GM12878 (cell line): Measurements from ENCODE around the gene GPR26. TPM values are rescaled to one million over a fixed set of nuclear protein-coding genes. Genes with fewer than 3 reads are reported as not detected.

ENCODE experiments used
- ATAC-seq: fragments of 200-7000 bp; cut with Tn5 transposase; 3 replicates; pipeline ENCODE4 v1.9.1; 2020; ENCODE audit warnings: mild to moderate bottlenecking, moderate library complexity
- BruUV-seq: library from RNA; stranded (reverse); fragments of 400-500 nt; replicated peaks from 2 replicates; lab custom pipeline; 2021; lab: Mats Ljungman, UMichigan
- CTCF ChIA-PET: fragments of 300-600 bp; sonication (Branson Sonifier 250); formaldehyde crosslinking; extraction: SDS; loops from one replicate; lab custom pipeline; 2021; ENCODE audit warnings: inconsistent platforms; lab: Yijun Ruan, JAX
- POLR2A ChIA-PET: fragments of 350-600 bp; formaldehyde crosslinking; extraction: SDS; loops from one replicate; lab custom pipeline; 2021; ENCODE audit warnings: inconsistent platforms; lab: Charles Lee
- RAD21 ChIA-PET: fragments of 300-600 bp; sonication (Branson Sonifier 250); formaldehyde crosslinking; loops from one replicate; lab custom pipeline; 2023; ENCODE audit warnings: antibody characterized with exemption; ENCODE audit not compliant: unreplicated experiment; lab: Charles Lee
- SMC1A ChIA-PET: fragments of 300-600 bp; sonication (Branson Sonifier 250); formaldehyde crosslinking; loops from one replicate; lab custom pipeline; 2023; ENCODE audit not compliant: unreplicated experiment, uncharacterized antibody; lab: Charles Lee
- DNase-seq: peaks from one replicate; pipeline ENCODE4 v3.0.0-alpha.2; 2011; ENCODE audit warnings: low read depth, low spot score
- FAIRE-seq: peaks from 3 replicates; lab custom pipeline; 2011; peaks lifted over from hg19 to GRCh38; lab: Jason Lieb, UNC
- H2AFZ ChIP-seq: 2 replicates; pipeline ENCODE4 v1.6.0; 2011; ENCODE audit warnings: low read depth, low read length, control low read depth; ENCODE audit not compliant: control insufficient read depth
- H3K27ac ChIP-seq: 2 replicates; pipeline ENCODE4 v1.5.1; 2011; ENCODE audit warnings: control low read depth; ENCODE audit not compliant: control insufficient read depth, insufficient read depth
- H3K27me3 ChIP-seq, 2 experiments: replicated peaks in 1 of 2; 2 replicates each; pipeline versions ENCODE4 v1.6.0 to v1.6.1; 2011; ENCODE audit warnings: low read length in 1 of 2; ENCODE audit not compliant: control insufficient read depth in 2 of 2, insufficient read depth in 2 of 2
- H3K36me3 ChIP-seq, 2 experiments: 2 replicates each; pipeline ENCODE4 v1.5.1; 2011; ENCODE audit warnings: low read length in 1 of 2; ENCODE audit not compliant: control insufficient read depth in 2 of 2, insufficient read depth in 2 of 2
- H3K4me1 ChIP-seq: 2 replicates; pipeline ENCODE4 v1.6.1; 2011; ENCODE audit warnings: mild to moderate bottlenecking, low read length, moderate library complexity, mixed read lengths; ENCODE audit not compliant: control insufficient read depth, insufficient read depth
- H3K4me2 ChIP-seq: 2 replicates; pipeline ENCODE4 v1.6.0; 2011; ENCODE audit warnings: control low read depth; ENCODE audit not compliant: control insufficient read depth, insufficient read depth
- H3K4me3 ChIP-seq: fragments of 200-600 bp; sonication (generic); 2 replicates; pipeline ENCODE4 v1.5.1; 2016
- H3K79me2 ChIP-seq: 2 replicates; pipeline ENCODE4 v1.6.0; 2011; ENCODE audit warnings: low read length; ENCODE audit not compliant: control insufficient read depth, insufficient read depth
- H3K9ac ChIP-seq: 2 replicates; pipeline ENCODE4 v1.8.0; 2011; ENCODE audit warnings: low read length, control low read depth, mixed read lengths; ENCODE audit not compliant: control insufficient read depth, insufficient read depth
- H3K9me3 ChIP-seq: replicated peaks from 3 replicates; pipeline ENCODE4 v1.5.1; 2011; ENCODE audit warnings: mild to moderate bottlenecking, low read length; ENCODE audit not compliant: control insufficient read depth, insufficient read depth
- H4K20me1 ChIP-seq: 2 replicates; pipeline ENCODE4 v1.6.0; 2011; ENCODE audit not compliant: control insufficient read depth, insufficient read depth
- ASH2L ChIP-seq: fragments of 300-600, 200-600 bp; sonication (generic); IDR thresholded peaks from 2 replicates; pipeline ENCODE4 v1.6.1; 2017; ENCODE audit warnings: low read depth, mild to moderate bottlenecking, borderline replicate concordance
- ATF7 ChIP-seq: fragments of 450-650 bp; IDR thresholded peaks from 2 replicates; pipeline ENCODE4 v1.6.1; 2016; ENCODE audit warnings: low read depth, mild to moderate bottlenecking
- CBX3 ChIP-seq: fragments of 200-600 bp; sonication (generic); IDR thresholded peaks from 2 replicates; pipeline ENCODE4 v1.6.1; 2016; ENCODE audit warnings: low read depth, borderline replicate concordance
- CUX1 ChIP-seq: IDR thresholded peaks from 2 replicates; pipeline ENCODE4 v1.6.1; 2012; ENCODE audit warnings: improper control_type of control experiment, low read depth, low read length; ENCODE audit not compliant: insufficient replicate concordance
- EED ChIP-seq: sonication (generic); IDR thresholded peaks from 2 replicates; pipeline ENCODE4 v1.6.1; 2016; ENCODE audit warnings: antibody characterized with exemption, low read depth
- EP300 ChIP-seq, 2 experiments: fragments of 150-350 bp in 1 of 2; IDR thresholded peaks; 2 replicates each; pipeline ENCODE4 v1.6.1; 2011 to 2012; ENCODE audit warnings: low read depth in 2 of 2, low read length in 2 of 2, borderline replicate concordance in 1 of 2, improper control_type of control experiment in 1 of 2, inconsistent platforms in 1 of 2; ENCODE audit not compliant: control insufficient read depth in 1 of 2
- HCFC1 ChIP-seq: fragments of 150-350 bp; IDR thresholded peaks from 2 replicates; pipeline ENCODE4 v1.6.1; 2014; ENCODE audit warnings: low read length
- MEF2A ChIP-seq: IDR thresholded peaks from 2 replicates; pipeline ENCODE4 v1.6.1; 2011; ENCODE audit warnings: low read depth, mild to moderate bottlenecking, low read length, moderate library complexity; ENCODE audit not compliant: insufficient read depth
- RB1 ChIP-seq: fragments of 450-650 bp; formaldehyde crosslinking; IDR thresholded peaks from 2 replicates; pipeline ENCODE4 v1.6.1; 2017; ENCODE audit warnings: mild to moderate bottlenecking, borderline replicate concordance
- SKIL ChIP-seq: fragments of 450-650 bp; IDR thresholded peaks from 2 replicates; pipeline ENCODE4 v1.6.1; 2017; ENCODE audit warnings: mild to moderate bottlenecking, low read depth, inconsistent platforms; ENCODE audit not compliant: poor library complexity, severe bottlenecking
- SREBF1 ChIP-seq: IDR thresholded peaks from 2 replicates; pipeline ENCODE4 v1.6.1; 2012; ENCODE audit warnings: mild to moderate bottlenecking, low read length
- TCF12 ChIP-seq: IDR thresholded peaks from 2 replicates; pipeline ENCODE4 v1.6.1; 2011; ENCODE audit warnings: low read depth, mild to moderate bottlenecking, low read length
- WRNIP1 ChIP-seq: IDR thresholded peaks from 2 replicates; pipeline ENCODE4 v1.6.1; 2011; ENCODE audit warnings: low read depth, low read length, improper control_type of control experiment, borderline replicate concordance
- ZBTB40 ChIP-seq: fragments of 450-650 bp; IDR thresholded peaks from 2 replicates; pipeline ENCODE4 v1.6.1; 2016; ENCODE audit warnings: mild to moderate bottlenecking, moderate library complexity, borderline replicate concordance
- WGBS: methylation state at CpG from one replicate; pipeline ENCODE4 v1.1.6; 2016; ENCODE audit warnings: low lambda C conversion rate; ENCODE audit not compliant: insufficient replicate concordance, insufficient coverage; ENCODE audit errors: missing lambda C conversion rate; 5-methylcytosine and 5-hydroxymethylcytosine counted together
- in situ Hi-C: fragments of 300-500 bp; cut with MboI; formaldehyde crosslinking; loops from 9 replicates; pipeline ENCODE4 v1.14.3; 2018; ENCODE audit warnings: mixed read lengths
- intact Hi-C: fragments of 100-400 bp; cut with micrococcal nuclease; formaldehyde crosslinking; loops from one replicate; pipeline ENCODE4 v1.14.2; 2022; ENCODE audit not compliant: unreplicated experiment
- polyA plus RNA-seq, 11 experiments: library from polyadenylated mRNA; depleted of rRNA in 4 of 11; unstranded in 6 of 11; stranded (reverse) in 5 of 11; fragments of >200 nt; fragmentation: Nextera tagmentation in 4 of 11; fragmentation: Illumina TruSeq in 1 of 11; extraction: Ambion mirVana in 4 of 11; extraction: Trizol in 1 of 11; gene quantifications; 1 replicate in 1 of 11; 2 replicates in 10 of 11; pipeline versions ENCODE4 v1.2.1 to v1.2.3, GENCODE V29; 2011 to 2016; ENCODE audit warnings: inconsistent platforms in 2 of 11, missing spikeins in 2 of 11, low read depth in 1 of 11
- total RNA-seq, 4 experiments: library from RNA; depleted of rRNA in 3 of 4; stranded (reverse); fragments of >200 nt in 3 of 4; fragmentation: Illumina TruSeq in 1 of 4; extraction: Trizol in 1 of 4; gene quantifications; 2 replicates each; pipeline versions ENCODE4 v1.2.1 to v1.2.3, GENCODE V29; 2013 to 2021

The GPR26 gene
- total and polyA plus RNA-seq, 10 of the 15 experiments (the other 5 are each of a cell fraction or from before 2014, with no cell fraction given), result 0.01 to 0.03 TPM; not detected in 8

- Histone ChIP-seq H3K4me2 (no peak overlapping the region), H3K4me1 (no peaks in the 10 kb centered on the region), H3K9ac (no peak overlapping the region), H3K9me3 (no peaks in the 10 kb centered on the region), H3K36me3 (no peaks in the 10 kb centered on the region), H4K20me1 (no peaks in the 10 kb centered on the region), H3K27me3 (peaks cover 1 to 4% of the 10 kb centered on the region in 2 experiments; a peak in 3 of 4 replicates), H3K4me3 (no peak overlapping the region), H2AFZ (no peak overlapping the region), H3K27ac (no peak overlapping the region), H3K79me2 (no peaks in the 10 kb centered on the region)
- ATAC-seq, result no peak
- BruUV-seq, result no TSS peak
- DNase-seq, result no peak
- WGBS, result 4% methylated on average over 6 of the region's 6 CpGs
- in situ Hi-C loops, result no loop called here
- RAD21 ChIA-PET, result no interaction called here
- intact Hi-C loops, result no loop called here
- no peak for FAIRE-seq
- SMC1A ChIA-PET, result no interaction called here
- CTCF ChIA-PET, result no interaction called here
- POLR2A ChIA-PET, result no interaction called here
- TF ChIP-seq CBX3 (no peak), ZBTB40 (no peak), SKIL (no peak), HCFC1 (no peak), ASH2L (no peak), MEF2A (no peak), EED (no peak), ATF7 (no peak), EP300 (IDR thresholded peaks at IDR 0.05; ENCODE audit: borderline replicate concordance in 1 of 2, control insufficient read depth in 1 of 2, low read depth in 2 of 2, low read length in 2 of 2) (no peak), SREBF1 (no peak), WRNIP1 (no peak), RB1 (no peak), TCF12 (no peak), CUX1 (no peak)
Measured at GRCh38 chr10:123645016-123645415, 21.1 kb upstream of the GPR26 start.
